ENCODE results near the gene MARCHF7. TPM values are rescaled to one million over a fixed set of nuclear protein-coding genes. Genes with fewer than 3 reads are reported as not detected.
A peak's percentile ranks its signal among the peaks of the same experiment; 100 is the strongest.

Gene MARCHF7
- total and polyA plus RNA-seq, 7 donors: 51.2 to 104 (median 83.9) TPM

DNA sequence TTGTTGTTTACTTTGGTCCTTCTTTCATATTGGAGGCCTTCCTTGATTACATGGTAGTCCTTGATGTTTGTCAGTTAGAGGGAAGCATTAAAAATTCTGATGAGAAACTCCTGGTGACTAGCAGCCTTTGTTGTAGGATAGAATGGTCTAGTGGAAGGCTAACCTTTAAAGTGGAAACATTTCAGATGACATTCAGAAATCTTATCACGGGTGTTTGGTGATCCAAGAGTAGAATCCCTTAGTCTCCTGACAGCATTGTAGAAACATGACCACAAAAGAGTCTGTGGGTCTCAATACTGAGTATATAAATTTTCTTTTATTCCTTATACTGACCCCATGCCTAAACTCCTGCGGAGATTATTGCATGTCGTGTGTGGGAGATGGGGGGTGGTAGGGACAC is 13.4 kb downstream of the MARCHF7 start:
- peaks cover 4 to 19% of the 10 kb centered on the region in 2 donors for H3K36me3 ChIP-seq (ENCODE audit: insufficient read depth in 1 of 2, low read depth in 1 of 2)
- DNase-seq: no peak
- H3K4me3 ChIP-seq: no peak overlapping the region
- H3K4me1 ChIP-seq: peaks cover 23% of the 10 kb centered on the region
- no peak overlapping the region for H3K27ac ChIP-seq
- TF ChIP-seq, protein P1, sequence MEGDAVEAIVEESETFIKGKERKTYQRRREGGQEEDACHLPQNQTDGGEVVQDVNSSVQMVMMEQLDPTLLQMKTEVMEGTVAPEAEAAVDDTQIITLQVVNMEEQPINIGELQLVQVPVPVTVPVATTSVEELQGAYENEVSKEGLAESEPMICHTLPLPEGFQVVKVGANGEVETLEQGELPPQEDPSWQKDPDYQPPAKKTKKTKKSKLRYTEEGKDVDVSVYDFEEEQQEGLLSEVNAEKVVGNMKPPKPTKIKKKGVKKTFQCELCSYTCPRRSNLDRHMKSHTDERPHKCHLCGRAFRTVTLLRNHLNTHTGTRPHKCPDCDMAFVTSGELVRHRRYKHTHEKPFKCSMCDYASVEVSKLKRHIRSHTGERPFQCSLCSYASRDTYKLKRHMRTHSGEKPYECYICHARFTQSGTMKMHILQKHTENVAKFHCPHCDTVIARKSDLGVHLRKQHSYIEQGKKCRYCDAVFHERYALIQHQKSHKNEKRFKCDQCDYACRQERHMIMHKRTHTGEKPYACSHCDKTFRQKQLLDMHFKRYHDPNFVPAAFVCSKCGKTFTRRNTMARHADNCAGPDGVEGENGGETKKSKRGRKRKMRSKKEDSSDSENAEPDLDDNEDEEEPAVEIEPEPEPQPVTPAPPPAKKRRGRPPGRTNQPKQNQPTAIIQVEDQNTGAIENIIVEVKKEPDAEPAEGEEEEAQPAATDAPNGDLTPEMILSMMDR (IDR thresholded peaks at IDR 0.05): no peak
- no peaks in the 10 kb centered on the region for H3K27me3 ChIP-seq (ENCODE audit: insufficient read depth in 3 of 3, low read length in 2 of 3)
- no peak for ATAC-seq
- intact Hi-C loops (cut with DNase I): no loop called here
- WGBS, 3 donors: 79 to 84% (median 83%) methylated on average over 3 of the region's 3 CpGs
- H3K9me3 ChIP-seq: no peaks in the 10 kb centered on the region

DNA sequence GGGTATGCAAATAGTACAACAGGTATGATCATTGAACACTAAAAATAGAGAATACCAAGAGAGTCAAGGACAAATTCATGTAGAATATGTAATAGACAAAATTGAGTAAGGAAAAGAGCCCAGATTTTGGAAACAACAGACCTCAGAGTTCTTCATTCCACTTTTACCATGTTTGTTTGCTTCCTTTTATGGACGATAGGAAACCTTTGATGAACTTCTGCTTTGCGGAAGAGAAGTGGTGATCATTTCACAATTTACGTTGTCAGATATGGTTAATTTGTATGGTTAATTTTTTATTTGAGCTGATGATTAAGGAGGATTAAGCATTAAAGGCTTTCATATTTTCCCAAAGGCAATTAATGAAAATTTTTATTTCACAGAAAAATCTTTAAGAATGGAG is 16.3 kb downstream of the MARCHF7 start:
- Histone ChIP-seq H3K36me3 (ENCODE audit: insufficient read depth in 1 of 2, low read depth in 1 of 2) (peaks cover 4 to 48% of the 10 kb centered on the region in 2 donors), H3K27me3 (ENCODE audit: insufficient read depth in 3 of 3, low read length in 2 of 3) (no peaks in the 10 kb centered on the region), H3K27ac (no peak overlapping the region), H3K9me3 (no peaks in the 10 kb centered on the region), H3K4me1 (no peaks in the 10 kb centered on the region), H3K4me3 (no peak overlapping the region)
- TF ChIP-seq, protein P1 (IDR thresholded peaks at IDR 0.05): no peak
- 75 to 88% (median 76%) methylated on average over 3 of the region's 3 CpGs for WGBS, 3 donors
- intact Hi-C loops (cut with DNase I): no loop called here
- no peak for DNase-seq
- no peak for ATAC-seq

DNA sequence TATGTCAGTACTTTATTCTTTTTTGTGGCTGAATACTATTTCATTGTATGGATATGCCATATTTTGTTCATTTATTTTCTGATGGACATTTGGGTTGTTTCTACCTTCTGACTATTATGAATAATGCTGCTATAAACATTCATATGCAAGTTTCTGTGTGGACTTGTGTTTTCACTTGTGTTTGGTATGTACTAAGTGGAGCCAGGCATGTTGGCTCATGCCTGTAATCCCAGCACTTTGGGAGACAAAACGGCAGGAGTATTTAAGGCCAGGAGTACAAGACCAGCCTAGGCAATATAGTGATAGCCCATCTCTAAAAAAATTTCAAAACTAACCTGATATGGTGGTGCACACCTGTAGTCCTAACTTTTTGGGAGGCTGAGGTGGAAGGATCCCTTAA is 23.3 kb downstream of the MARCHF7 start:
- TF ChIP-seq, protein P1 (IDR thresholded peaks at IDR 0.05): no peak
- intact Hi-C loops (cut with DNase I): no loop called here
- 70 to 86% (median 73%) methylated on average over 1 of the region's 1 CpG for WGBS, 3 donors

DNA sequence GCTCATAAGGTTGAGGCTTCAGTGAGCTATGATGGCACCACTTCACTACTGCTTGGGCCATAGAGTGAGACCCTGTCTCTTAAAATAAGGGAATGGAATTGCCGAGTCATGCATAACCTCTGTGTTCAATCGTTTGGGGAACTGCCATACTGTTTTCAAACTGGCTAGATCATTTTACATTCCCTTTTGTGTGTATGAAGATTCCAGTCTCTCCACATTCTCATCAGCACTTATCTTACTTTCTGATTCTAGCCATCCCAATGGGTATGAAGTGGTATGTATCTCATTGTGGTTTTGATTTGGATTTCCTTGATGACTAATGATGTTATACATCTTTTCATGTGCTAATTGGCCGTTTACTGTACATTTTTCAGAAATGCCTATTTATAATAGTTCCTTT is 23.7 kb downstream of the MARCHF7 start:
- 76 to 84% (median 78%) methylated on average over 3 of the region's 3 CpGs for WGBS, 3 donors
- no peaks in the 10 kb centered on the region for H3K27me3 ChIP-seq (ENCODE audit: insufficient read depth in 3 of 3, low read length in 2 of 3)
- DNase-seq (no peak), ATAC-seq (no peak)
- no peak overlapping the region for H3K4me3 ChIP-seq
- H3K4me1 ChIP-seq: peaks cover 20% of the 10 kb centered on the region
- peak overlapping the region; percentile 24 for H3K27ac ChIP-seq
- TF ChIP-seq, protein P1 (IDR thresholded peaks at IDR 0.05): no peak
- intact Hi-C loops (cut with DNase I): no loop called here
- H3K9me3 ChIP-seq: no peaks in the 10 kb centered on the region
- H3K36me3 ChIP-seq (ENCODE audit: insufficient read depth in 1 of 2, low read depth in 1 of 2): peaks cover 0 to 88% of the 10 kb centered on the region in 2 donors

More for the DNA sequence above, 23.3 kb downstream of the MARCHF7 start:
- no peaks in the 10 kb centered on the region for H3K27me3 ChIP-seq (ENCODE audit: insufficient read depth in 3 of 3, low read length in 2 of 3)
- no peak overlapping the region for H3K4me3 ChIP-seq
- H3K36me3 ChIP-seq (ENCODE audit: insufficient read depth in 1 of 2, low read depth in 1 of 2): peaks cover 0 to 90% of the 10 kb centered on the region in 2 donors
- no peaks in the 10 kb centered on the region for H3K9me3 ChIP-seq
- DNase-seq (no peak), ATAC-seq (no peak)
- H3K4me1 ChIP-seq: peaks cover 20% of the 10 kb centered on the region
- peak overlapping the region; percentile 24 for H3K27ac ChIP-seq

DNA sequence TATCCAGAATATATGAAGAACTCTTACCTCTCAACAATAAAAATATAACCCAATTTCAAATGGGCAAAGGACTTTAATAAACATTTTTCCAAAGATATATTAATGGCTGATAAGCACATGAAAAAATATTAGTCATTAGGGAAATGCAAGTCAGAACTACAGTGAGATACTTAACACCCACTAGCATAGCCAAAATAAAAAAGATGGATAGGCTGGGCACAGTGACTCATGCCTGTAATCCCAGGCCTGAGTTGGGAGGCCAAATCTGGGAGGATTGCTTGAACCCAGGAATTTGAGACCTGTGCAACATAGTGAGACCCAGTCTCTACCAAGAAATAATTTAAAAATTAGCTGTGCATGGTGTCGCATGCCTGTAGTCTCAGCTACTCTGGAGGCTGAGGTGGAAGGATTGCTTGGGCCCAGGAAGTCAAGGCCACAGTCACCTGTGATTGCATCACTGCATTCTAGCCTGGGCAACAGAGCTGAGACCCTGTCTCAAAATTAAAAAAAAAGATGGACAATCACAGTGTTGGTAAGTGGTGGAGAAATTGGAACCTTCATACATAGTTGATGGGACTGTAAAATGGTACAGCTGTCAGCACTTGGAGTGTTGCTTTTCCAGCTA is 25.1 kb downstream of the MARCHF7 start:
- ATAC-seq (peak; percentile 75 to 84 (median 80)), DNase-seq (no peak)
- Histone ChIP-seq H3K4me3 (no peak overlapping the region), H3K27me3 (ENCODE audit: insufficient read depth in 3 of 3, low read length in 2 of 3) (no peaks in the 10 kb centered on the region), H3K9me3 (no peaks in the 10 kb centered on the region), H3K4me1 (peaks cover 20% of the 10 kb centered on the region), H3K27ac (peak overlapping the region; percentile 55), H3K36me3 (ENCODE audit: insufficient read depth in 1 of 2, low read depth in 1 of 2) (peaks cover 0 to 81% of the 10 kb centered on the region in 2 donors)
- WGBS, 3 donors: 92 to 100% (median 96%) methylated on average over 1 of the region's 1 CpG
- TF ChIP-seq, protein P1 (IDR thresholded peaks at IDR 0.05): no peak
- intact Hi-C loops (cut with DNase I): no loop called here
